MM.1S (cell line): ENCODE measurements around the gene ENDOU.

ENCODE experiments used
- DNase-seq: peaks from one replicate; pipeline ENCODE4 v3.0.0-alpha.2; 2015
- H2AFZ ChIP-seq: fragments of 300-600 bp; sonication (generic); 2 replicates; pipeline ENCODE4 v1.6.0; 2016; ENCODE audit warnings: antibody characterized with exemption, low read length
- H3F3A ChIP-seq: fragments of 300-600 bp; sonication (generic); 2 replicates; pipeline ENCODE4 v1.6.1; 2016; ENCODE audit warnings: mild to moderate bottlenecking, antibody characterized with exemption, low read length, moderate library complexity, mixed read lengths; ENCODE audit not compliant: insufficient read depth
- H3K27ac ChIP-seq: fragments of 300-600 bp; sonication (generic); 2 replicates; pipeline ENCODE4 v1.5.1; 2016; ENCODE audit warnings: mild to moderate bottlenecking, low read length
- H3K27me3 ChIP-seq: fragments of 300-600 bp; sonication (generic); replicated peaks from 2 replicates; pipeline ENCODE4 v1.6.0; 2016; ENCODE audit warnings: low read length; ENCODE audit not compliant: insufficient read depth
- H3K36me3 ChIP-seq: fragments of 300-600 bp; sonication (generic); replicated peaks from 2 replicates; pipeline ENCODE4 v1.6.1; 2016; ENCODE audit warnings: mild to moderate bottlenecking, low read length, mixed read lengths; ENCODE audit not compliant: insufficient read depth
- H3K4me1 ChIP-seq: fragments of 300-600 bp; sonication (generic); 2 replicates; pipeline ENCODE4 v1.6.1; 2016; ENCODE audit warnings: low read length, mixed read lengths
- H3K4me2 ChIP-seq: fragments of 300-600 bp; sonication (generic); 2 replicates; pipeline ENCODE4 v1.6.0; 2016; ENCODE audit warnings: low read depth, low read length
- H3K4me3 ChIP-seq: fragments of 300-600 bp; sonication (generic); 2 replicates; pipeline ENCODE4 v1.5.1; 2016; ENCODE audit warnings: low read length, mixed read lengths
- H3K79me2 ChIP-seq: fragments of 300-600 bp; sonication (generic); 2 replicates; pipeline ENCODE4 v1.6.1; 2016; ENCODE audit warnings: mixed run types, low read length, mixed read lengths
- H3K9ac ChIP-seq: fragments of 300-600 bp; sonication (generic); 2 replicates; pipeline ENCODE4 v1.6.1; 2016; ENCODE audit warnings: low read length, mixed read lengths
- H3K9me2 ChIP-seq: fragments of 300-600 bp; sonication (generic); replicated peaks from 2 replicates; pipeline ENCODE4 v1.6.1; 2016; ENCODE audit warnings: mild to moderate bottlenecking, low read length, mixed read lengths; ENCODE audit not compliant: insufficient read depth
- H3K9me3 ChIP-seq: fragments of 300-600 bp; sonication (generic); replicated peaks from 2 replicates; pipeline ENCODE4 v1.6.1; 2016; ENCODE audit warnings: mild to moderate bottlenecking, low read length, mixed read lengths; ENCODE audit not compliant: insufficient read depth
- H4K20me1 ChIP-seq: fragments of 300-600 bp; sonication (generic); 2 replicates; pipeline ENCODE4 v1.6.1; 2016; ENCODE audit warnings: mild to moderate bottlenecking, low read length, moderate library complexity, mixed read lengths; ENCODE audit not compliant: insufficient read depth
- EZH2 ChIP-seq: fragments of 300-600 bp; sonication (generic); optimal IDR thresholded peaks from 2 replicates; pipeline ENCODE3; 2017; ENCODE audit warnings: low read depth, mild to moderate bottlenecking, antibody characterized with exemption, low read length, mixed read lengths
- EZH2phosphoT487 ChIP-seq: fragments of 300-600 bp; sonication (generic); IDR thresholded peaks from 2 replicates; pipeline ENCODE4 v1.6.1; 2018; ENCODE audit warnings: antibody characterized with exemption, low read length
- TF ChIP-seq, protein P1 (sequence below): fragments of 300-600 bp; sonication (generic); IDR thresholded peaks from 2 replicates; pipeline ENCODE4 v1.5.1; 2016; ENCODE audit warnings: antibody characterized with exemption, low read length, mixed read lengths

ENDOU gene

DNA sequence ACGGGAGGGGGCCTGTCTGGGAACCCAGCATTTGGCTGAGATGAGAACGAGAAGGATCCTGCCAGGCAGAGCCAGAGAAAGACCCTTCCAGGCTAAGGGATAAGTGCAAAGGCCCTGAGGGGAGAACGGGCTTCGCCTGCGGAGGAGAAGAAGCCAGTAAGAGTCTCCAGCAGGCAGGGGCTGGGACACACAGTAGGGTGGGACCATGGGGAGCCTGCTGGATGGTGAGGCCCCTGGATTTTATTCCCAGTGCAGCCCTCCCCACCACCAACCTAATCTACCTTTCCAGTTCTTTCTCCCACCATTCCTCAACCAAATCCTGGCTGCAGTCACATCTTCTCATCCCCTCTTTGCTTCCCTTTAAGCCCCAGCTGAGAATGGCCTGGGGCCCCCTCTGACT is 20.8 kb upstream of the ENDOU start:
- Histone ChIP-seq H3K4me3 (no peak overlapping the region), H4K20me1 (no peaks in the 10 kb centered on the region), H3K79me2 (no peaks in the 10 kb centered on the region), H3K27me3 (no peaks in the 10 kb centered on the region), H3K4me1 (peaks cover 28% of the 10 kb centered on the region), H3K36me3 (no peaks in the 10 kb centered on the region), H3K9me3 (no peaks in the 10 kb centered on the region), H2AFZ (no peak overlapping the region), H3K9ac (no peak overlapping the region), H3K27ac (no peak overlapping the region), H3F3A (peaks cover 5% of the 10 kb centered on the region; the same call in 1 of the 2 replicates), H3K9me2 (no peaks in the 10 kb centered on the region), H3K4me2 (no peak overlapping the region)
- no peak for TF ChIP-seq EZH2phosphoT487
- no peak for TF ChIP-seq EZH2
- TF ChIP-seq, protein P1, sequence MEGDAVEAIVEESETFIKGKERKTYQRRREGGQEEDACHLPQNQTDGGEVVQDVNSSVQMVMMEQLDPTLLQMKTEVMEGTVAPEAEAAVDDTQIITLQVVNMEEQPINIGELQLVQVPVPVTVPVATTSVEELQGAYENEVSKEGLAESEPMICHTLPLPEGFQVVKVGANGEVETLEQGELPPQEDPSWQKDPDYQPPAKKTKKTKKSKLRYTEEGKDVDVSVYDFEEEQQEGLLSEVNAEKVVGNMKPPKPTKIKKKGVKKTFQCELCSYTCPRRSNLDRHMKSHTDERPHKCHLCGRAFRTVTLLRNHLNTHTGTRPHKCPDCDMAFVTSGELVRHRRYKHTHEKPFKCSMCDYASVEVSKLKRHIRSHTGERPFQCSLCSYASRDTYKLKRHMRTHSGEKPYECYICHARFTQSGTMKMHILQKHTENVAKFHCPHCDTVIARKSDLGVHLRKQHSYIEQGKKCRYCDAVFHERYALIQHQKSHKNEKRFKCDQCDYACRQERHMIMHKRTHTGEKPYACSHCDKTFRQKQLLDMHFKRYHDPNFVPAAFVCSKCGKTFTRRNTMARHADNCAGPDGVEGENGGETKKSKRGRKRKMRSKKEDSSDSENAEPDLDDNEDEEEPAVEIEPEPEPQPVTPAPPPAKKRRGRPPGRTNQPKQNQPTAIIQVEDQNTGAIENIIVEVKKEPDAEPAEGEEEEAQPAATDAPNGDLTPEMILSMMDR = no peak
- no peak for DNase-seq

DNA sequence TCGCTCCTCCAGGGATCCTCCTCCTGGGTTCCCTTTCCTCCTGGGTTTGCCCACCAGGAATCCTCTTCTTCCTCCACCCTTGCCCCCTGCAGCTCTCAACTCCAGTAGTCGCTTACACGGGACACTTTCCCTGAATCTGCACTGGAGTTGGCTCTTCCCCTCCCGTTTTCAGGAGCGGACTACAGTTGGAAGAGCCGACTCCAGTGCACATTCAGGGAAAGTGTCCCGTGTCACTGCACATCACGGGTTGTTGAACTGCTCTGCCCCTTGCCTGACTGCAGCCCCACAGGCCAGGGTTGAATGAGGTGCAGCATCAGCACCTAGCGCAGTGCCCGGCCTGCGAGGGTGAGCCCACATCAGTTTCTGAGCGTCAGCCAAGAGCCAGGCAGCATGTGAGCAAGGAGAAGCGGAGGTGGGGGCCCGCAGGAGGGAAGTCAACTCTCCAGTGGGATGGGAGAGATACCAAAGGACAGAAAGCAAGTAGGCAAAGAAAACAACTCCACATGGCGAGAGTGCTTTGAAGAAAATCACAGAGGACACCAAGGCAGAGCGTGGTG is 20.3 kb upstream of the ENDOU start:
- Histone ChIP-seq H3K4me2 (no peak overlapping the region), H3K4me3 (no peak overlapping the region), H3K9me3 (no peaks in the 10 kb centered on the region), H3K9ac (no peak overlapping the region), H3K27ac (no peak overlapping the region), H3K36me3 (no peaks in the 10 kb centered on the region), H4K20me1 (no peaks in the 10 kb centered on the region), H3K79me2 (no peaks in the 10 kb centered on the region), H3F3A (peaks cover 5% of the 10 kb centered on the region; the same call in 1 of the 2 replicates), H3K9me2 (no peaks in the 10 kb centered on the region), H3K4me1 (peaks cover 33% of the 10 kb centered on the region), H2AFZ (no peak overlapping the region), H3K27me3 (no peaks in the 10 kb centered on the region)
- TF ChIP-seq EZH2phosphoT487 = no peak
- TF ChIP-seq, protein P1 = no peak
- TF ChIP-seq EZH2 = no peak
- DNase-seq = no peak

DNA sequence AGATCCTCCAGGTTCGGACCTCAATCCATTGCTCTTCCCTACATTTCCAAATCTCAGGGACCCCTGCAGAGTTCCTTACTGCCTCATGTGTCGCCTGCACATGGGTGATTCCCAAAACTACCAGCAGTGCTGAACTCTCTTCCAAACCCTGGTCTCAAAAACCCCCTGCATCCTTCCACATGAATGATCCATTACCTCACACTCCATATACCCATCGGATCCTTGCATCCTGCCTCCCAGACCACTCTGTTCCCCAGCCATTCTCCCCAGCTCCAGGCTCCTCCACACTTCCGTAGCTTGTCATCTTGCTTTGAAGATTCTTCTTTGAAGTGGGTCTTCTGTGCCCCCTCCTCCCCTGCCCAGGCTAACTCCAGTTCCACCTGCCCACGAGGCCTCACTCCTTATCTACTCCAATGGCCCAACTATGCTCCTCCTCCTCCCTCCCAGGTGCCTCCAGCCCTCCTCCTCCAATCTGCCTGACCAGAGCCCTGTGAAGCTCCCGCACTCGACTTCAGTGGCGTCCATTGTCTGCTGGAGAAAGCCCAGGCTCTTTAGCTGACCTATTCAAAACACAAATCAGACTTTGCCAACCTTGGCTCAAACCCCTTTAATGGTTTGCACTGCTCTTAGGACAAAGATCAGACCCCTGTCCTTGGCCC is 19.6 kb upstream of the ENDOU start:
- TF ChIP-seq, protein P1 = no peak

More for the DNA sequence above, 19.6 kb upstream of the ENDOU start:
- Histone ChIP-seq H4K20me1 (no peaks in the 10 kb centered on the region), H3K79me2 (no peaks in the 10 kb centered on the region), H3K4me1 (peaks cover 34% of the 10 kb centered on the region), H3K4me2 (no peak overlapping the region), H3F3A (peaks cover 5% of the 10 kb centered on the region; the same call in 1 of the 2 replicates), H3K27ac (no peak overlapping the region), H3K27me3 (no peaks in the 10 kb centered on the region), H3K9me3 (no peaks in the 10 kb centered on the region), H2AFZ (no peak overlapping the region), H3K36me3 (no peaks in the 10 kb centered on the region), H3K4me3 (no peak overlapping the region), H3K9me2 (no peaks in the 10 kb centered on the region), H3K9ac (no peak overlapping the region)
- no peak for DNase-seq
